Gastroesophageal sphincter (tissue), 3 donors: ENCODE data around the gene UNC13B.

ENCODE experiments used
- EP300 ChIP-seq: sonication (generic); formaldehyde crosslinking; IDR thresholded peaks from one replicate; pipeline ENCODE4 v1.6.1; 2017; ENCODE audit warnings: antibody characterized with exemption, mild to moderate bottlenecking
- TF ChIP-seq, protein P1 (sequence below), 4 experiments: fragments of 200-600 bp in 2 of 4; fragments of 450-650 bp in 2 of 4; sonication (generic) in 1 of 4; IDR thresholded peaks; one replicate each; pipeline ENCODE4 v1.5.1; 2017 to 2019; ENCODE audit warnings: antibody characterized with exemption in 4 of 4, mild to moderate bottlenecking in 2 of 4, moderate library complexity in 2 of 4

- TF ChIP-seq, protein P1, sequence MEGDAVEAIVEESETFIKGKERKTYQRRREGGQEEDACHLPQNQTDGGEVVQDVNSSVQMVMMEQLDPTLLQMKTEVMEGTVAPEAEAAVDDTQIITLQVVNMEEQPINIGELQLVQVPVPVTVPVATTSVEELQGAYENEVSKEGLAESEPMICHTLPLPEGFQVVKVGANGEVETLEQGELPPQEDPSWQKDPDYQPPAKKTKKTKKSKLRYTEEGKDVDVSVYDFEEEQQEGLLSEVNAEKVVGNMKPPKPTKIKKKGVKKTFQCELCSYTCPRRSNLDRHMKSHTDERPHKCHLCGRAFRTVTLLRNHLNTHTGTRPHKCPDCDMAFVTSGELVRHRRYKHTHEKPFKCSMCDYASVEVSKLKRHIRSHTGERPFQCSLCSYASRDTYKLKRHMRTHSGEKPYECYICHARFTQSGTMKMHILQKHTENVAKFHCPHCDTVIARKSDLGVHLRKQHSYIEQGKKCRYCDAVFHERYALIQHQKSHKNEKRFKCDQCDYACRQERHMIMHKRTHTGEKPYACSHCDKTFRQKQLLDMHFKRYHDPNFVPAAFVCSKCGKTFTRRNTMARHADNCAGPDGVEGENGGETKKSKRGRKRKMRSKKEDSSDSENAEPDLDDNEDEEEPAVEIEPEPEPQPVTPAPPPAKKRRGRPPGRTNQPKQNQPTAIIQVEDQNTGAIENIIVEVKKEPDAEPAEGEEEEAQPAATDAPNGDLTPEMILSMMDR (IDR thresholded peaks at IDR 0.05): no peak
- no peak for TF ChIP-seq EP300
These were observed 108.1 kb downstream of the UNC13B start for GRCh38 chr9:35269919-35270318.
